ENCODE results near the gene CACNA1S. TPM values are rescaled to one million over a fixed set of nuclear protein-coding genes. Genes with fewer than 3 reads are reported as not detected.

Gene CACNA1S
- total RNA-seq, 4 donors from 2014 or later, result not detected

- 90% methylated on average over 2 of the region's 2 CpGs; no CpG with 5 or more reads in 1 of the 2 donors for WGBS, 2 donors (ENCODE audit: low coverage in 1 of 2)
These were observed 71.2 kb downstream of the CACNA1S start for GRCh38 chr1:201041011-201041410.

GRCh38 chr1:201039876-201040275 lies 72.3 kb downstream of the CACNA1S start:
- no peaks in the 10 kb centered on the region for H3K27me3 ChIP-seq
- H3K4me1 ChIP-seq, result no peaks in the 10 kb centered on the region
- WGBS, 2 donors (ENCODE audit: low coverage in 1 of 2), result no CpG with 5 or more reads among the region's 5 CpGs
- no peak overlapping the region for H3K27ac ChIP-seq
- no peak for TF ChIP-seq POLR2A (IDR thresholded peaks at IDR 0.05)
- TF ChIP-seq CTCF (IDR thresholded peaks at IDR 0.05), result no peak
- no peak for TF ChIP-seq EP300 (IDR thresholded peaks at IDR 0.05)
- no peak for TF ChIP-seq POLR2AphosphoS5 (IDR thresholded peaks at IDR 0.05)
- H3K4me3 ChIP-seq, result no peak overlapping the region
- no peaks in the 10 kb centered on the region for H3K36me3 ChIP-seq
- no peak for ATAC-seq
- no peaks in the 10 kb centered on the region for H3K9me3 ChIP-seq

More at GRCh38 chr1:201041011-201041410, 71.2 kb downstream of the CACNA1S start:
- no peaks in the 10 kb centered on the region for H3K36me3 ChIP-seq
- H3K4me3 ChIP-seq, result no peak overlapping the region
- H3K4me1 ChIP-seq, result no peaks in the 10 kb centered on the region
- no peak overlapping the region for H3K27ac ChIP-seq
- H3K27me3 ChIP-seq, result no peaks in the 10 kb centered on the region
- no peaks in the 10 kb centered on the region for H3K9me3 ChIP-seq
- ATAC-seq, result no peak
- TF ChIP-seq CTCF (IDR thresholded peaks at IDR 0.05) (no peak), EP300 (IDR thresholded peaks at IDR 0.05) (no peak), POLR2AphosphoS5 (IDR thresholded peaks at IDR 0.05) (no peak), POLR2A (IDR thresholded peaks at IDR 0.05) (no peak)

- no peak for ATAC-seq
- H3K9me3 ChIP-seq, result no peaks in the 10 kb centered on the region
- no peak overlapping the region for H3K4me3 ChIP-seq
- H3K4me1 ChIP-seq, result no peaks in the 10 kb centered on the region
- H3K27me3 ChIP-seq, result no peaks in the 10 kb centered on the region
- 83% methylated on average over 1 of the region's 2 CpGs; no CpG with 5 or more reads in 1 of the 2 donors for WGBS, 2 donors (ENCODE audit: low coverage in 1 of 2)
- no peak for TF ChIP-seq EP300 (IDR thresholded peaks at IDR 0.05)
- no peak for TF ChIP-seq CTCF (IDR thresholded peaks at IDR 0.05)
- no peak for TF ChIP-seq POLR2A (IDR thresholded peaks at IDR 0.05)
- no peak for TF ChIP-seq POLR2AphosphoS5 (IDR thresholded peaks at IDR 0.05)
- no peak overlapping the region for H3K27ac ChIP-seq
- H3K36me3 ChIP-seq, result no peaks in the 10 kb centered on the region
These were observed 72.8 kb downstream of the CACNA1S start for GRCh38 chr1:201039418-201039817.

GRCh38 chr1:201038186-201038876 lies 73.9 kb downstream of the CACNA1S start:
- Histone ChIP-seq H3K4me3 (no peak overlapping the region), H3K4me1 (no peaks in the 10 kb centered on the region), H3K27me3 (no peaks in the 10 kb centered on the region), H3K36me3 (no peaks in the 10 kb centered on the region), H3K27ac (no peak overlapping the region), H3K9me3 (no peaks in the 10 kb centered on the region)
- ATAC-seq, result no peak
- TF ChIP-seq POLR2AphosphoS5 (IDR thresholded peaks at IDR 0.05), result no peak
- 83 to 85% methylated on average over 5 to 9 of the region's 10 CpGs for WGBS, 2 donors (ENCODE audit: low coverage in 1 of 2)

GRCh38 chr1:201036188-201036842 lies 75.9 kb downstream of the CACNA1S start:
- no peak for ATAC-seq
- Histone ChIP-seq H3K9me3 (no peaks in the 10 kb centered on the region), H3K4me3 (no peak overlapping the region), H3K36me3 (no peaks in the 10 kb centered on the region), H3K27ac (no peak overlapping the region), H3K4me1 (no peaks in the 10 kb centered on the region), H3K27me3 (no peaks in the 10 kb centered on the region)
- no peak for TF ChIP-seq POLR2AphosphoS5 (IDR thresholded peaks at IDR 0.05)
- no peak for TF ChIP-seq POLR2A (IDR thresholded peaks at IDR 0.05)
- no peak for TF ChIP-seq CTCF (IDR thresholded peaks at IDR 0.05)
- TF ChIP-seq EP300 (IDR thresholded peaks at IDR 0.05), result no peak
- WGBS, 2 donors (ENCODE audit: low coverage in 1 of 2), result 61 to 64% methylated on average over 6 of the region's 12 CpGs

Measured in gastroesophageal sphincter (tissue), 4 donors.